Measurements from ENCODE around the gene NAV2. TPM values are rescaled to one million over a fixed set of nuclear protein-coding genes. Genes with fewer than 3 reads are reported as not detected.

Gene NAV2
- total RNA-seq, 1 experiment from 2014 or later: 15.6 TPM

DNA sequence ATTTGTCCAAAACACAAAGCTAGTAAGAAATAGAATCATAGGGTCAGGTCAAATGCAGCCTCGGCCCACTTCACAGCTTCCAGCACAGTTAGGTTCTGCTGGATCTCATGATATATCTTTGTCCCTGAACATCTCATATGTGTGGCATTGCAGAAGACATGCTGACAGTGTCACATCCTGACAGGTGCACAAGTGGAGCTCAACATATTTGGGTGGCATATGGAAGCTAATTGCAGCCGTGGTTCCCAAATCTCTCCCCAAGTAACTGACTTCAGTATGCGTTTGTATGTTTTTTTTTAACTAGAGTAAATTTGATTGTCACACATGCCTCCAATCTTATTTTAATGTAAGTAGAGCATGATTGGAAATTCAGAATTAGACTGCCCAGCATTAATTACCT, 33.4 kb downstream of the NAV2 start:
- no peak for DNase-seq (ENCODE audit: low read depth)

DNA sequence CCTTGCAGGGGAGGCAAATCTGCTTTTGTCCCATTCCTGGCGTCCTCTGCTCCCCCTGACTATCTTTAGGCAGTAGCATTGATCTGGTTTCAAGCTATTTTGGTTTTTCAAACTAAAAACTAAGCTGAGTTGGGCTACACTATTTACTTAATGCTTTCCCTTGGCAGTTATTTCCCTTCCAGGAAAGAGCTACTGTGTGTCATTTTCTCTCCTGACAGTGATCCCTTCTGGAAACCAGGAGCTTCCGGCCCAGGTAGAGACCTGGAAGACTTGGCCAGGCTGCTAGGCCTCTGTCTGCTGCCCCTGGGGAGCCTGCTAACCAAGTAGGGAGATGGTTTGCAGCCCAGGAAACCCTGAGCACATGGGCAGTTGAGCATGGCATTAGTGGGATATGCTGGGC, 35.0 kb downstream of the NAV2 start:
- no peak for DNase-seq (ENCODE audit: low read depth)

DNA sequence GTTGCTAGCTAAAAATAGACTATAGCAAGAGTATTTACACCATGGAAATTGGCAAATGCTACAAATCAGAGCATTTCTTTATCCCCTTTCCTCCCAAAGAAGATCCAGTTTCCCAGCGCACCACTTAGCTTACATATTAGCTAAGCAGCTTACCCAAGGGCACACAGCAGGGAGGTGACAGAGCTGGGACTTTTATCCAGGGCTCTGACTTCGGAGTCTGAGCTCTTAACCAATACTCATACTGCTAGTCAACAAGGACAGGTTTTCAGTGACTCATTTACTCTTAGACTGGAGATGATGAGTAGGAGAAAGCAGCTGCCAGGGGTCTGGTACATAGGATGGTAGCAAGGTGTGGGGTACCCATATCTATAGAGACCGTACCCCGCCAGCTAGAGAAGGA, 38.4 kb downstream of the NAV2 start:
- DNase-seq (ENCODE audit: low read depth): no peak

- DNase-seq (ENCODE audit: low read depth): peak; percentile 53
Measured at GRCh38 chr11:19753451-19754106, 40.9 kb downstream of the NAV2 start.

DNA sequence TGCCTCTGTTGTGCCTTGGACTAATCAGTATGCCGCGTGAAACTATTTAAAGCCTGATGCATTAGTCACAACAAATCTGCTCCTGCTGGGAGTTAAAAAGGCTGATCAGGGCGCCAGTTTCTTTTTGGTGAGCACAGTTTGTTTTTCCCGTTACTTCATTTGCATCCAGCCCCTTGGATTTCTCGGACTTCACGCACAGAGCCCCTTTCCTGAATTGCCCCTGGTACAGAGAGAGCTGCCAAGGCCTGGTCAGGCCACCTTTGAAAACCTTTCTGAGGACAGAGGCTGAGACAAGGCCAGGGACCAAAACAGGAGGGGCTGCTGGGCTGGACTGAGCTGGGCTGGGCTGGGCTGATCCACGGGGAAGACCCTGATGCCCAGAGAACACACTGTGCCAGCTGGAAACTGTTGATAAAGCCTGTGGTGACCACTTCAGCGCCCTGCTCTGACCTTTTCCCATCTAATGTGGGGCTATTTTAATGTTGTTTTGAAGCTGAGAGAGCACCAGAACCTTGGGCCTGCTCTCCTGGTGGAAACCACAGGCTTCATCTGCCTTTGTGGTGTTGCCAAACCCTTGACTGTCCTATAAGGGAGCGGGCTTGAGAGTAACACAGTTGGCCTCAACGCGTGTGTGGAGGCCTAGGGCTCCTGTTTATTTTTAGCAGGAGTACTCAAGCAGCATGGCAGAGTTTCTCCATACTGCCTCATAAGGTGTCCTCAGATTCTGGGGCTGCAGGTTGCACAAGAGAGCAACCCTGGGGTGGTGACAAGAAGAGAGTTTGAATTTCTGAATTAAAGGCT, 44.2 kb downstream of the NAV2 start:
- DNase-seq (ENCODE audit: low read depth): no peak

DNA sequence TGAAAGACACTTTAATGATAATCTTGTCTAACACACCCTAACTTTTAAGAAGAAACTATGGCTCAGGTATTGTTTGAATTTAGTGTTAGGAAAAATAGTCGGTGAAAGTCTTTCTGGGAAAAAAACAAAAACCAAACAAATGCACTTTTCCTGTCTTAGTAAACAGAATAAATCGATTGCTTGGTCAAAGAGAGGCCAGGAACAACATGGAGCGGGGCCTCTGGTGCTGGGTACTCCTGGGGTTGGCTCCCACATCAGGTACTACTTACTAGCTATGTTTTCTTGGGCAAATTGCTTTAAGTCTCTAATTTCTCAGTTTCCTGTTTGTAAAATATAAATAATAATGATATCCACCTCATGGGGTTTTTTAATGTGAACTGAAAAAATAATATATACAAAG, 46.8 kb downstream of the NAV2 start:
- DNase-seq (ENCODE audit: low read depth): no peak

GRCh38 chr11:19762266-19762665, 49.6 kb downstream of the NAV2 start:
- DNase-seq (ENCODE audit: low read depth): no peak

DNA sequence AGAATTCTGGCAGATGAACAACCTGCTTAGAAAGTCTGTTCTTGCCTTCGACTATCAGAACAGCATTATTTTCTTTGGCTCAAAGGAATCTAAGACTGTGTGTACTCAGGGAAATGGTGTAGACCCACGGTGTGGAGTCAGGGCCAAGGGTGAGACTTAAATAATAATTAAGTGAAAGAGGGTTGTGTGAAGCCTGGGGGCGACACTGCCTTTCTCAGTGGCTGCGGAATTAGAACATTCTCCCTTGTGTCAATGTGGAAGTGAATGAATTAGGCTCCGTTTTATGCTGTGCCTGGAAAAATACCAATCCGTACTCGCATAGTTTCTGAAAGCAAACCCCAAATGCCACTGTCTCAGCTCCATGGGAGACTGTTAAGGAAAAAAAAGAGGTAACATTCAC, 50.7 kb downstream of the NAV2 start:
- no peak for DNase-seq (ENCODE audit: low read depth)

GRCh38 chr11:19766206-19766605, 53.6 kb downstream of the NAV2 start:
- DNase-seq (ENCODE audit: low read depth): peak; percentile 47

GRCh38 chr11:19766810-19767209, 54.2 kb downstream of the NAV2 start:
- DNase-seq (ENCODE audit: low read depth): peak; percentile 65

GRCh38 chr11:19767627-19768151, 55.1 kb downstream of the NAV2 start:
- no peak for DNase-seq (ENCODE audit: low read depth)

GRCh38 chr11:19768197-19768596, 55.6 kb downstream of the NAV2 start:
- no peak for DNase-seq (ENCODE audit: low read depth)

DNA sequence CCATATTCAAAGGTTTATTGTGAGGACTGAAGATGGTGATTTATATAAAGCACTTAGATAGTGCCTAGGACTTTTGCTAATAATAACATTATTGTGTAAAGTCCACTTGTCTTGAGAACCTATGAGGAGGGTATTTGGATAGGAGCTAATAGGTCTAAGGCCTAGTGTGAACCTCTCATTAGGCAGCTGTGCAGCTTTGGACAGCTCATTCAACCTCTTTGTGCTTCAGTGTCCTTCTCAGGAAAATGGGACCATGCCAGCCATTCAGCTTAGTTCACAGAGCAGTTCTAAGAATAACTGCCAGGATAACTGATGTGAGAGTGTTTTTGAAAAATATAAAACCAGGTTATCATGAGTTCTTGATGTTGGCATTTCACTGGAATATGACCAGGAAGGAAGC, 56.2 kb downstream of the NAV2 start:
- DNase-seq (ENCODE audit: low read depth): no peak

DNA sequence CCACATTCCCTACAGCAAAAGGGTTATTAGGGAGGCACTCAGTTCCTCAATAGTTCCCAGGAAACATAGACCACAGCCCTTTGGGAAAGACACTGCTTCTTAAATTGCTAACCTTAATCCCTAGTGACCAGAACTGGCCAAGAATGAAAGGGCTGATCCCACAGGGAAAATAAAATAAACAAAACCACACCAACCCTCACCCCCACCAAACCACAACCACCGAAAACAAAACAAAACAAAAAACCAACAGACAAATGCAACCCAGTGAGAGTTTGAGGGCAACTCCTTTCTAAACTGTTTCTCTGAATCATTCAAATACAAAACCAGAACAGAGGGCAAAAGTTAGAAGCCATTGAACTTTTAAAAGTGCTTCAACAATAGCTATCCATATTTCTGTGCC, 57.2 kb downstream of the NAV2 start:
- DNase-seq (ENCODE audit: low read depth): peak; percentile 94

- no peak for DNase-seq (ENCODE audit: low read depth)
Measured at GRCh38 chr11:19770277-19770676, 57.6 kb downstream of the NAV2 start.

DNA sequence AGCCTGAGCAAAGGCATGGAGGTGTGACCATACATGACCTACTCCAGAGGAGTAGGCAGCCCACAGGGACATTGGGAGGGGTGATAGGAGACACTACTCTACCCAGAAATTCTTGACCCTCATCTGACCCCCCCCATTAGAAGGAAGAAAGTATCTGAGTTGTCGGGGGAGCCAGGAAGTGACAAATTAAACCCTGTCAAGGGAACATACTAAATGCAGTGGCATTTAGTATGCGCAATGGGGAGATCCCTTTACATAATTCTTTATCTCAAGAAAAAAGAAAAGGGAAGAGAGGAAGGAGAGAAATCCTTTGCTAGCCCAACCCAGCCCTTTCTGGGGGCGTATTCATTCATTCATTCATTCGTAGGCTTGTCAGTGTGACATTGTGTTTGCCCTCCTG, 58.8 kb downstream of the NAV2 start:
- DNase-seq (ENCODE audit: low read depth): no peak

DNA sequence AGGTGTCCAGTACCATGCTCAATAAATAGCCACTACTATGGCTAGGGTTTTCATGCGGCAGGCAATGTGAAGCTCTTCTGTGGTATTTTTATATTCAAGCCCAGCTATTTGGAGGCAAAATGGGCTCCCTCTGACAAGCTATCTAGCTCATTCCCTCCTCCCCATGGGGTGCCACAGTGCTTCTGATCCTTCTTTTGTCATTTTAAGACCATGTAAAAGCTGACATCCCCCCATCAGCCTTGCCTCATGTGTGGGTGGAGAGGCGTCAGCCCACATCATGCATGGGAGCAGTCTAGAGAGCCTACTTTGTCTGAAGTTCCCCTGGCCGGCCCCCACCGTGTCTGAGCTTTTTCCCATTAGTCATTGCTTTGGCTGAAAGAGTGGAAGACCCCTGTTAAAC, 59.8 kb downstream of the NAV2 start:
- no peak for DNase-seq (ENCODE audit: low read depth)

DNA sequence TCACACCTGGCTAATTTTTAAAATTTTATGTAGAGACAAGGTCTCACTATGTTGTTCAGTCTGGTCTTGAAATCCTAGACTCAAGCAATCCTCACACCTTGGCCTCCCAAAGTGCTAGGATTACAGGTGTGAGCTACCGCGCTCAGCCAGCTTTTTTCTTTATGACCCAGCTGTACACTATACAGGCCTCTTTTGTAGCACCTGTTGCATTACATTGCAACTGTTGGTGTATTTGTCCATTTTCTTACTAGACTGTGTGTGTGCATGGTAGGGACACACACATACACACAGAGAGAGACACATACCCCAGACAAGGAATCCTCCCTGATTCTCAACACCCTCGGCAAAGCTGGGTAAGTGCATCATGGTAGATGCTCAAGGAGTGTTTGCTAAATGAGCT, 61.7 kb downstream of the NAV2 start:
- DNase-seq (ENCODE audit: low read depth): no peak

- no peak for DNase-seq (ENCODE audit: low read depth)
Measured at GRCh38 chr11:19774817-19775580, 62.4 kb downstream of the NAV2 start.

- DNase-seq (ENCODE audit: low read depth): no peak
Measured at GRCh38 chr11:19775622-19776021, 63.0 kb downstream of the NAV2 start.

DNA sequence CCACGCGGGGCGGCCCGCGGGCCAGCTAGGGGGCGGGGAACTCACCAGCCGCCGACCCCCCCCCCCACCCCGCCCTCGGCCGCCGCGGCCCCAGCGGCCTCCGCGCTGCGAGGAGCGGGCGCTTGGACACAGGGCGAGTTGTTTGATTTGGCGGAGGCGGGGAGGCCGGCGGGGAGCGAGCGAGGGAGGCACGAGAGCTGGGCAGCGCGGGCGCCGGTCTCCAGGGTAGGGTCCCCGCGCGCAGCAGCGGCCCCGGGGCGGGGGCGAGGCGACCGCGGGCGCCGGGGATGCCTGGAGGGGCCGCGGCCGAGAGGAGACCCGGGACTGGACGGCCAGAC, 64.4 kb downstream of the NAV2 start:
- DNase-seq (ENCODE audit: low read depth): no peak

- no peak for DNase-seq (ENCODE audit: low read depth)
Measured at GRCh38 chr11:19777377-19778102, 64.9 kb downstream of the NAV2 start.

All from M059J (cell line).